PFSK-1 (cell line): ENCODE results near the gene ESRRA.

ENCODE experiments used
- POLR2AphosphoS5 ChIP-seq: IDR thresholded peaks from 2 replicates; pipeline ENCODE4 v1.6.1; 2012; ENCODE audit warnings: low read depth, mild to moderate bottlenecking, control low read depth, low read length, moderate library complexity
- SIN3A ChIP-seq: IDR thresholded peaks from 2 replicates; pipeline ENCODE4 v1.6.1; 2012; ENCODE audit warnings: mild to moderate bottlenecking, low read length, moderate library complexity, borderline replicate concordance; ENCODE audit not compliant: insufficient read depth
- TAF1 ChIP-seq: IDR thresholded peaks from 2 replicates; pipeline ENCODE4 v1.6.1; 2012; ENCODE audit warnings: low read length, control low read depth, borderline replicate concordance; ENCODE audit not compliant: insufficient read depth

- TF ChIP-seq POLR2AphosphoS5 (no peak), SIN3A (no peak), TAF1 (no peak)
Measured at GRCh38 chr11:64263021-64263946, 42.0 kb upstream of the ESRRA start.
